ENCODE results near the gene STARD10.
"Not testable (repeated sequence)": the region's sequence is repeated elsewhere in the genome, so short reads cannot be mapped to it uniquely, and the experiment has no call there.

The STARD10 gene

DNA sequence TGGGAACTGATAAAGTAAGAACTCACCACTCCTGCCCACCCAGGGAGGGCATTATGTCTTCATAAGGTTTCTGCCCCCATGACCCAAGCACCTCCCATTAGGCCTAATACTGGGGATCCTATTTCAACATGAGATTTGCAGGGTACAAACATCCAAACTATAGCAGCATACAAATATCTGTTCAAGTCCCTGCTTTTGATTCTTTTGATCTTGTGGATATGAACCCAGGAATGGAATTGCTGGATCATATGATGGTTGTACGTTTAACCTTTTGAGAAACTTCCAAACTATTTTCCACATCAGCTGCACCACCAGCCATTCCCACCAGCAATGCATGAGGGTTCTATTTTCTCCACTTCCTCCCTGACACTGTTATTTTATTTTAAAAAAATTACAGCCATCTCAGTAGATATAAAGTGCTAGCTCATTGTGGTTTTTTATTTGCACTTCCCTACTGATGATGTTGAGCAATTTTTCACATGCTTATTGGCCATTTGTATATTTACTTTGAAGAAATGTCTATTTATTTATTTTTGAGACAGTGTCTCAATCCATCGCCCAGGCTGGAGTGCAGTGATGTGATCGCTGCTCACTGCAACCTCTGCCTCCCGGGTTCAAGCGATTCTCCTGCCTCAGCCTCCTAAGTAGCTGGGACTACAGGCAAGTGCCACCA lies 13.3 kb upstream of the STARD10 start:
- DNase-seq, result no peak

DNA sequence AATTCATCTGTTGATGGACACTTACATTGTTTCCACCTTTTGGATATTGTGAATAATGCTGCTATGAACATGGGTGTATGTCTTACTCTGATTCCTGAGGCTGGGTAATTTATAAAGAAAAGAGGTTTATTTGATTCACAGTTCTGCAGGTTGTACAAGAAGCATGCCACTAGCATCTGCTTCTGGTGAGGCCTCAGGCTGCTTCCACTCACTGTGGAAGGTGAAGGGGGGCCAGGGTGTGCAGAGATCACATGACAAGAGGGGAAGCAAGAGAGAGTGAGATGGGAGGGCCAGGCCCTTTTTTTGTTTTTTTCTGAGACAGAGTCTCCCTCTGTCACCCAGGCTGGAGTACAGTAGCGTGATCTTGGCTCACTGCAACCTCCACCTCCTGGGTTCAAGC lies 12.5 kb upstream of the STARD10 start:
- not testable (repeated sequence) for DNase-seq

DNA sequence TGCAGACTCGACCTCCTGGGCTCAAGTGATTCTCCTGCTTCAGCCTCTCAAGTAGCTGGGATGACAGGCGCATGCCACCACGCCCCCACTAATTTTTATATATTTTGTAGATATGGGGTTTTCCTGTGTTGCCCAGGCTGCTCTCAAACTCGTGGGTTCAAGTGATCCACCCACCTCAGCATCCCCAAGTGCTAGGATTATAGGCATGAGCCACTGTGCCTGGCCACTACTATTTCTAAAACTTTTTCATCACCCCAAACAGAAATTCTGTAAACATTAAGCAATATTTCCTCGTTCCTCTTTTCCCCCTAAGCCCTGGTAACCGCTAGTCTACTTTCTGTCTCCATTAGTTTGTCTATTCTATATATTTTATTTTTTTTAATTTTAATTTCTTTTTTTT lies 11.4 kb upstream of the STARD10 start:
- no peak for DNase-seq

DNA sequence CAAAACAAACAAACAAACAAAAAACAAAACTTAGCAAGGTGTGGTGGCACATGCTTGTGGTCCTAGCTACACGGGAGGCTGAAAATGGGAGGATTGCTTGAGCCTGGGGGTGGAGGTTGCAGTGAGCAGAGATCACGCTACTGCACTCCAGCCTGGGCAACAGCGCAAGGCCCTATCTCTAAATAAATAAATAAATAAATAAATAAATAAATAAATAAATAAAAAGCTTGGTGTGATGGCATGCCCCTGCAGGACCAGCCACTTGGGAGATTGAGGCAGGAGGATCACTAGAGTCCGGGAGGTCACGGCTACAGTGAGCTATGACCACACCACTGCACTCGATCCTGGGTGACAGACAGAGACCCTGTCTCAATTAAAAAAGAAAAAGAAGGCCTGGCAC lies 9.0 kb upstream of the STARD10 start:
- DNase-seq, result no peak

DNA sequence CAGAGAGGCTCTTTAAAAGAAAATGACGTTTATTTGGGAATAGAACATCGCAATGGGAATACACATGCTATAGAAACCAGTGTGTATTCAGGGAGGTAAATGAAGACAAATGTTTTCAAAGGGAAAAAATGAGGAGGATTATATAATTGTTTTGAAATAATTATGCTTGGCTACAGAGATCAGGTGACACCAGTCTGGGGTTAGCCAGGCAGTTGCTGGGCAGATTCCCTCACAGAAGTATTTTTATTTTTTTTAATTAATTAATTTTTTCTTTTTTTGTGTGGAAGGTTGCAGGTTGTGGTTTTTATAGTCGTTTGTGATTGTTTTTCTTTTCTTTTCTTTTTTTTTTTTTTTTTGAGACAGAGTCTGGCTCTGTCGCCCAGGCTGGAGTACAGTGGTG lies 5.6 kb upstream of the STARD10 start:
- peak; percentile 12 for DNase-seq

DNA sequence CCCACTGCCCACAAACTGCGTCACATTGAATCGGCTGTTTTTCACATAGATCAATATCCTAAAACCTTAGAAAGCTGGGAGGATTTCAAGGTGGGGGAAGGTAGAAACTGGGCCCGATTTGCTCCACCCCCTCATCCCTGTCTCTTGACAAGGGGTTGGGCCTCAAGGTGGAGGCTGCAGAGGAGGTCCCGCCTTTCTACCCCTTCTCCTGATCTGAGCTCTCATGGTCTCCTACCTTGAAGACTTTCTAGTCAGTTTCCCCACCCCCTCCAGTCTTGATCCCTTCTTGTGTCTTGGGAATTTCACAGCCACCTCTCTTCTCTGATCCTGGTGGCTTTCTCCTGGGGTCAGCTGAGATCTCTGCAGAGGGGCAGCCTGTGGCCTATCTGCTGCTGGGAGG lies 4.5 kb upstream of the STARD10 start:
- no peak for DNase-seq

DNA sequence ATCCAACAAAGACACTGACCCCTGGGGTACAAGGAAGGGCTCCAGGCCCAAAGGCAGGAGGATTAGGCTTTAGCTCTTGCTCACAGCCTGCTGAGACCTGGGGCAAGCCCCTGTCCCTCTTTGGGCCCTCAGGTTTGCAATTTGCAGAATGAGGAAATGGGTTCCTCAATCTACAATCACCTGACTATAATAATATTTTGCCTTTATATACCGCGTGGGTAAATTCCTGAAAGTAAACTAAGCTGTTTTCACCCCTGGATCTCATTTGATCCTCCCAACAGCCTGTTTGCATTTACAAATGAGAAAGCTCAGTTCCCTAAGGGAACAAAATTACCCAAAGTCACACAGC lies 797 bp downstream of the STARD10 start:
- DNase-seq, result no peak

DNA sequence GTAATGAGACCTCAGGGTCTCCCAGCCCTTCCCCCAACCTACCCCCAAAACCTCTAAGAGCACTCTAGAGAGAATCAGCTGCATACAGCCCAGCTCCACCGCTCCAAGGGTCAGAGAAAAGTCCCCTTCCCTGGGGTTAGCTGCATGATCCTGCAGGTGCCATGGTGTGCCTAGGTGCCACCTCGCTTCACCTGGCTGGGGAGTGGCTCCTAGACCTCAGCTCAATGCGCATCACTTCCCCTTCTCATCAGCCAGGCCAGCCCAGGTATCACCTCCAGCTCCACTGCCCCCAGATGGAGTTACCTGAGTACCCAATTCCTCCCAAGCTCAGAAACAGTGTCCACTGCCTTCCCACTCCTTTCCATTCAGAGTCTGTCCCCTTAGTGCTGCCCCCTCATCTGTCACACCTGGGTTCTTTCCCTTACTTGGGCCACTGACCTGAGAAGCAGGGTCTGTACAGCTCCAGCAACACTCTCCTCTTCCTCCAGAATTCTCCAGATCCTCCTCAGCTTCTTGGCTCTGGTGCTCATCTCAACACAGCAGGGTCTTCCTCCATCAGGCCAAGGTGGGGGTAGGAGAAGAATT lies 1.3 kb downstream of the STARD10 start:
- no peak for DNase-seq

DNA sequence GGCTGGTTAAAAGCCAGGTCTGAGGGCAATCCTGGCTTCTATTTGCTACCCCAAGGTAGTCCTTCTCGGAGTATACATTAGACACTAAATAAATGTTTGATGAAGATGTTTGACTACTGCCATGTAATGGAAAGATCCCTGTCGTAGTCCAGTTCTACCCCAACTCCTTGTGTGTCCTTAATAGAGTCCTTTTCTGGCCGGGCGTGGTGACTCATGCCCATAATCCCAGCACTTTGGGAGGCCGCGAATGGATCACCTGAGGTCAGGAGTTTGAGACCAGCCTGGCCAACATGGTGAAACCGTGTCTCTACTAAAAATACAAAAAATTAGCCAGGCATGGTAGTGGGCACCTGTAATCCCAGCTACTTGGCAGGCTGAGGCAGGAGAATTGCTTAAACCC lies 2.6 kb downstream of the STARD10 start:
- DNase-seq, result not testable (repeated sequence)

DNA sequence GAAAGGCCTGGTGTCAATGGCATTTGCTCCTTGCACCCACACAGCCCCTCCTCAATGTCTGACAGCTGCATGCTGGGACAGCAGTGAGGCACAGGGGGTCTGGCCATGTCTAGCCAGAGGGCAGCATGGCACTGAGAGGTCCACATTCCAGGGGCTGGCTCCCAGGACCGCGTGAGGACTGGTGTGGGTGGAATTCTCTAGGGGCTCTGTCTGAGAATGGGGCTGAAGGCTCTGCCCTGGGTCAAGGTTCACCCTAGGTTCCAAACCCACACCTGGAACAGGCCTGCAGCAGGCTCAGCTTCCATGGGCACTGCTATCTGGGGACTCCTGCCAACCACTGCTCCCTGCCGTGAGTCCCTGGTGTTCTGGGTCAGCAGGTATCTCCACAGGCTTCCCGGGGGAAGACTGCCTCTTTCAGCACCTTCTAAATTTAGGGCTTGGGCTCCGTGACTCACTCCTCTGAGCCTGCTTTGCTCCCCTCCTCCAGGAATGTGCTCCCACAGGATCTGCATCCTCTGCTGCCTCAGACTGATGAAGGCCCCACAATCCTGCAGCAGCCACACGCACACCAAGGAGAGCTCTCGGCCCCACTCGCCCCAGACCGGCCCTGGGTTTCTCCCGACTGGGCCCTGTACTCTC lies 4.2 kb downstream of the STARD10 start:
- no peak for DNase-seq

DNA sequence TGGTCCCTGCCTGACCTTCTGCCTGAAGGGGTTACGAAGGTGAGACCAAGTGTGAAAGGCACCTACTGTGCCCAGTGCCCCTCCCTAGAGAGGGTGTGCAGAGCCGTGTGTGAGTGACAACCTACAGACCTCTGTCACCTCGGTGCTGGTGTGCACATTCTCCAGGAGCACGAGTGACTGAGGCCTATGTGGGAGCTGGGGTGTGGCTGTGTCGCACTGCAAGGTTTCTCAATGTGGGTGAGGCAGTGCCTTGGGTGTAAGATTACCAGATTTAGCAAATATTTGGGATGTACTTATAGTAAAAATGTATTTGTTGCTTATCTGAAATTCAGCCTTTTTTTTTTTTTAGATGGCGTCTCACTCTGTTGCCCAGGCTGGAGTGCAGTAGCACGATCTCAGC lies 5.6 kb downstream of the STARD10 start:
- no peak for DNase-seq

DNA sequence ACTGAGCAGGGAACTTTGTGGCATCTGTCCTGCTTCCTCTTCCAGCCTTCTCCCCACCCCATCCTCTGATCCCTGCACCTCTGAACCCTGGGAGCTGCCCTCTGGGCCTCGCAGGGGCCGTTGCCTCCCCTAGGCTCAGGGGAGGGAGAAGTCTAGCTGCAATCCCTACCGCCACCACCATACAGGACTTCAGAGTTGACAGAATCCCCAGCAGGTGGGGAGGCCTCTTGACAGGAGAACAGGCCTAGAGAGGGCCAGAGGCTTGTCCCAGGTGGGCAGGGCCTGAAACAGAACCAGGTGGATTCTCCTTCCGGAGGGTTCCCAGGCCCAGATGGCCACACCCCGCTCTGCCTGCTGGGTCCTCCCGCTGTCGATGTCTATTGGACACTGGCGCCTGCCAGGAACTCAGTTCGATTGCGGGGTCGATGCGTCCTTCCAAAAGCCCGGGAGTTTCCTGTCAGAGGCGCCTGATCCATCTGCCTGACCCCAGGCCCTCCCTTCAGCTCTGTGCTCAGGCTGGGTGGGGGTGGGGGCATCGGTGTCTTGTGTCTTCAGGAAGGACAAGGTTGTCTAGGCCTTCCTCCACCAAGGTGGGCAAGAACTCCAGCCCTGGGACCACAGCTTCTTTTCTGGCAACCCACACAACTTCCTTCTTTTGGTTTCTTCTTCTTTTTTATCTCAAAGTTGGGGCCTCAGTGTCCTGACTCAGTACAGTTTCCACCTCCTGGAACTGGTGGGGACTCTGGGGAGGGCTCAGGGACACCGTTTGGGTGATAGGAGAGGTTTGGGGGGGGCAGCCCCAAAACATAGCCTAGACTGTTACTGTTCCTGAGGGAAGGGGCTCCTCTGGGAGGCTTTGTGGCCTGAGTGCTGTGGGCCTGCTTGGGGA lies 6.4 kb downstream of the STARD10 start:
- DNase-seq, result peak; percentile 28

DNA sequence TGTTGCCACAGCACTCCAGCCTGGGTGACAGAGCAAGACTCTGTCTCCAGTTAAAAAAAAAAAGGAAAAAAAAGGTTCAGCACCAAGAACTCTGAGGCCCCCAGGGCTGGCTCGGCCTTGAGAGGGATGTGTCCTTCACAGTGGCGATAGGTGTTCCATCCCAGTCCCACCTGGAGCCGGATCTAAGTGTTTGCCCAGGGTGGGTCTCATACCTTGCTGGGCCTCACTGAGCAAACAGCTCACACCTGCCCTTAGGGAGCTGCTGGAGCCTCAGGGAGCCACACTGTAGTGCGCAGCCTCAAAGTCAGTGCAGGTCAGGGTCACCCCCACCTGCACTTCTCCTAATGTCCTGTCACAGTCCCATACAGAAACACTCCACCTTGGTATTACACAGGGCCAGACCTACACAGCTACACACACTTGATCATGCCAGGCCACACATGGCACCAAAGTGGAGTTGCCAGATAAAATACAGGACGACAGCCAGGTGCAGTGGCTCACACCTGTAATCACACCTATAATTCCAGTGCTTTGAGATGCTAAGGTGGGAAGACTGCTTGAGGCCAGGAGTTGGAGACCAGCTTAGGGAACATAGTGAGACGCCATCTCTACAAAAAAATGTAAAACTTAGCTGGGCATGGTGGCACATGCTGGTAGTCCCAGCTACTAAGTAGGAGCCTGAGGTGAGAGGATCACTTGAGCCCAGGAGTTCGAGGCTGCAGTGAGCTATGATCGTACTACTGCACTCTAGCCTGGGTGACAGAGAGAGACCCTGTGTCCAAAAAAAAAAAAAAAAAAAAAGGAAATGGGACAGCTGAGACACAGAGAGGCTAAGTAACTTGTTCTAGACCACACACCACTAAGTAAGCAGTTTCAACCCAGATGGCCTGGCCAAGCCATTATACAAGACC lies 7.3 kb downstream of the STARD10 start:
- DNase-seq, result no peak

DNA sequence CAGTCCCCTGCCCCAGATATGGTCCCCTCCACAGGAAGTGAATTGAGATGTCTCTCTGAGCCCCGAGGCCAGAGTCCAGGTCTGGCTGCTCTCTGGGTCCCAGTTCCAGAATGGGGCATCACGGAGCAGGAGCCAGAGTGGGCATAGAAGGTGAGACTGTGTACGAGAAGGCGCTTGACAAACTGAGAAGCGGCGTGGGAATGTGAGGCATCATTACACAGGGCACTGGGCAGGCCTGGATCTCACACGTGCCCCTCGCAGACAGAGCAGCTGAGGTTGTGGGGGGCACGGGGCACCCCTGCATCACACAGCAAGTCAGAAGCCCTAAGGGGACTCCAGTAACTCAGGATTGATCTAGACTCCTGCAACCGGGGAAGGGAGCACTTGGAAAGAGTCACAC lies 9.2 kb downstream of the STARD10 start:
- DNase-seq, result no peak

DNA sequence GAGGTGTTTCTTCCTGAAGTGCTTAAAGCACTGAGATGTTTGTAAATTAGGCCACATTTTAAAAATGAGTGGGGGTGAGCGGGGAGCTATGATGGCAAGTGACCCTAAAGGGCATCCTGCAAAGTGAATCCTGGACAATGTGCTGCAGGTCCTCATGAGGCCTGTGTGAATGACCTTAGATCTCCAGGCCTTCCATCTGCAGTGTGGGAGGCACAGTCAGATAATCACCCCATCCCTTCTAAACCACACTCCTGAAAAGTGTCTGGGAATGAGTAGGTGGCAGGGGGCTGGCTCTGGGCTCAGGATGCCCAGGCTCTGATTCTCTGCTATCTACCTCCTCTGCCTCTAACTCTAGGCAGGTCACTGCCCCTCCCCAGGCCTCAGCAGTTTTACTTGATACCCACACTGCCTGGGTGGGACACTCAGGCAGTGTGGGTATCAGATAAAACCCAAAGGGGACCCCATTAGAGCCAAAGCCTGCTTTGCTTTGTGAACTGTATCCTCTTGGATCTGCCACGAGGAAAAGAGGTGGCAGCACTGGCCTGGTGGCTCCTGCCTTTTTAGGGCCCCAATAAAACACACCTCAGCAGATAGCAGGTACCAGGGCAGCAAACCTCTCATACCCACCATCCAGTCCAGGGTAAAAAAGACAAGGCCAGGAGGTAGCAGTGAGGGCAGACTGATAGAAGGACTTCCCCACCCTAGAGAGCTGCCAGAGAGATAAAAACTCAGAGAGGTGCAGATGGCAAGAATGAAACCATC lies 10.5 kb downstream of the STARD10 start:
- no peak for DNase-seq

DNA sequence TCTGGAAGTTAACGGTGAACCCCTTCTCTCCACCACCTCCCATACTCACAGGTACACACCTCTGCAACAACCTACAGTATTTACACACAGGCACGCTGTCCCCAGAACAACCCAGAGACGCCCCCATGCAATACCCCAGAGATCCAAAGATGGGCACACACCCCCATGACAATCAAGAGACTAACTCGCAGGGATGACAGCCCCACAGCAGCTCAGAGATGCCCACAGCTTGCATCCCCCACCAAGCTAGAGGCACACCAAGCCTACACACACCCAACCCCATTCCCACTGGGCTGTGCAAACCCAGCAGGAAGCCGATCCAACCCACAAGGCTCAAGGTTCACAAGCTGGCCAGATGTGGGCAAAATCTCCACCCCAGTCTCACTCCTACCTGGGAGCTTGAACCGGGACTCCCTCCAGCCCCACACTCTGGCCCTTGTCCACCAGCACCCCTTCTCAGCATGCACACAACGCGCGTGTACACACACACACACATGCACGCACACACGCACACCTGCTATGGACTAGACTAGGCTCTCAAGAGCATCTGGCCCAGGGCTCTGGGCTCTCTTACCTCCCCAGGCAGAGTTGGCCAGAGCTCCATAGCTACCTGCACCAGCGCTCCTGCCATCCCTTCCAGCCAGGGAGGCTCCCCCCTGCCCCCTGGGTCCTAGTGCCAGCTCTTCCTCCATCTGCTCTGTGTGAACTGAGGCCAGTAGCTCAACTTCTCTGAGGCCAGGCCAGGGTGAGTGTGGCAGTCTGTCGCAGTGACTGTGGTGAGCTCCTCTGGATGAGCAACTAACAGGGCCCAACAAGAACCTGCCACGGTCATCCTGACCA lies 11.5 kb downstream of the STARD10 start:
- DNase-seq, result peak; percentile 65

DNA sequence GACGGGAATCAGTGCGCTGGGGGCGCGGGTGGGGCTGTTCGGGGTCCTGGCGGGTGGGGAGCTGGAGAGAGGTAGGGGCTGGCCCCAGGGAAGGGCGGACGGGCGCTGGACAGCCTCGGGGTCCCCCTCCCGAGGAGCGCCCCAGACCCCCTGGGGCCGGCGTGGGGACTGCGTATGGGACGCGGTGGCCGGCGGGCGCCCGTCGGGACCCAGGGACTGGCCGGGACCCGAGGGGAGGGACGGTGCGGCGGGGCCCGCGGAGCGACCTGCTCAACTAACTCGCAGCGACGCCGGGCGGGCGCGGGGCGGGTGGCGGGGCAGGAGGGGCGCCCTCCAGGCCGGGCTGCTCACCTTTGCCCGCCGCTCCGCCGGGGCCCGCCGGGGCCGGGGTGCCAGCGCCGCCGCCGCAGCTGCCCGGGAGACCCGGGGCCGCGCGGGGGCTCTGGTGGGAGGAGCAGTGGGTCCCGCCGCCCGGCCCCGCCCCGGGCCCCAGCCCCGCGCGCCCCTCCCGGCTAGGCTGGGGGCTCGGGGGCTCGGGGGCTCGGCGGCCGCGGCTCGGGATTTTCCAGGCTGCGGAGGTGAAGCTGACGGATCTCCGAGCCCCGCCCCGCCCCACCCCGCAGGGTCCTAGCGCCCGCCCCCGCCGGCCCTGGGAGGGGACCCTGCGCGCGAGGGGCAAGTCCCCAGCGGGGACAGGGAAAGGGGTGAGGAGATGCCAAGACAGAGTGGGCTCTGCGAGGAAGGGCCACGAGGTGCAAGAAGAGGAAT lies 12.3 kb downstream of the STARD10 start:
- DNase-seq, result no peak

DNA sequence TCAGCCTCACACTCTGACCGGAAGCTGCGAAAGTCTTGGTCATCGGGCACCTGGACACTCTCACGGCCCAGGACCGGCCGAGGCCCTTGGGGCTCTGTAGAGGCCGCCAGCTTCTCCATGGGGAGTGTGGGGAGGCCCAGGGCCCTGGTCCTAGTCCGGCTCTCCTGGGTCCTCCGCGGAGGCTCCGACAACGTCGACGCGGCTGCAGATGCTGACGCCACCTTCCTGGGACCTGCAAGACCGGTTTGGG lies 12.9 kb downstream of the STARD10 start:
- no peak for DNase-seq

DNA sequence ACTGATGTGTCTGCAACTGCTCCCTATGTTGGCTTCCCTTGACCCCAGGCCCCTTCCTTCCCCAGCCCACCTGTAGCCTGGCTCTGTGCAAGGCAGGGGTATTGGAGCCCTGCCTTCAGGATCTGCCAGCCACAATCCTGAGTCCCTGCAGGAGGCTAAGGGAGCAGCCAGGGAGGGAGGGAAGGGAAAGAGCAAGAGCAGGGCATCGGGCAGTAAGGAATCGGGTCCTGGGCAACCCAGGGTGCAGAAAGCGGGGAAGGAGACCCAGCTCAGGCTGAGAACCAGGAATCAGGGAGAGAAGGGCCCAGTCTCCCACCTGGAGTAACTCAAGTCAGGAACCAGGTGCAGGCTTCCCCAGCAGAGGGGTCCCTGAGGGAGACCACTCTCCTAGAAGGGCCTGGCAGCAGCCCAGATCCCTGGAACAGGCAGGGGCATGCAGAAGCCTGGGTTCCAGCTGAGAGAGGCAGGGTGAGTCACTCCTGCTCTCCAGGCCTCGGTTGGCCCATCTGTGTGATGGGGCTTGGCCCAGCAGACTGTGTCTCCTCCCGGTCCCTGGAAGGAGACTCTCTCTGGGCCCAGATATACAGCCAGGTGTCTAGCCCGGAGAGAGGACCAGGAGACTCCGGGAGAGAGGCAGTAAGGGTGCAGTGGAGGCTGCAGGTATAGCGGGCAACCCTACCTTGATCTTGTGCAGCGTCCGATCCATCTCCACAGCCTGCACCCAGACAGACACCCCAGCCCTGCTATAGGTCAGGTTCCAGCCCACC lies 13.4 kb downstream of the STARD10 start:
- peak; percentile 91 for DNase-seq

Data from NCI-H2171 treated with DMSO at 0.1 percent for 48 hours (cell line).